ENCODE results near the gene ZFAND2B. TPM values are rescaled to one million over a fixed set of nuclear protein-coding genes. Genes with fewer than 3 reads are reported as not detected.

ZFAND2B gene
- total and polyA plus RNA-seq, 2 donors from 2014 or later: 44.8 to 72.6 TPM

GRCh38 chr2:219218732-219219701 lies 12.4 kb downstream of the ZFAND2B start, which contains the start of gene ABCB6:
ABCB6 (minus strand) TSS chr2:219218958; CDS start chr2:219218673, 285 bp downstream.
- Histone ChIP-seq H3K36me3 (ENCODE audit: control insufficient read depth in 2 of 3, insufficient read depth in 3 of 3, low read length in 3 of 3) (peaks cover 6 to 52% (median 27%) of the 10 kb centered on the region in 3 donors), H3K4me1 (ENCODE audit: control insufficient read depth in 2 of 3, insufficient read depth in 2 of 3, low read depth in 1 of 3, low read length in 3 of 3) (peaks cover 0 to 16% (median 6%) of the 10 kb centered on the region in 3 donors), H3K4me3 (ENCODE audit: low read length in 3 of 3) (peak within 1 kb of the TSS; percentile 50 to 64 (median 55)), H3K9me3 (ENCODE audit: control insufficient read depth in 2 of 3, insufficient read depth in 1 of 3, low read length in 3 of 3) (no peaks in the 10 kb centered on the region), H3K27me3 (ENCODE audit: control insufficient read depth, insufficient read depth, low read length) (no peaks in the 10 kb centered on the region), H3K9ac (ENCODE audit: low read length in 3 of 3) (peak within 1 kb of the TSS; percentile 22 to 71 (median 43)), H3K27ac (ENCODE audit: low read depth in 2 of 2, low read length in 2 of 2) (peak within 1 kb of the TSS; percentile 85 to 88)
- peak; percentile 96 to 99 (median 97) for DNase-seq
- peak; percentile 66 for FAIRE-seq
- TF ChIP-seq CTCF (IDR thresholded peaks at IDR 0.05; ENCODE audit: borderline replicate concordance, extremely low read depth, insufficient read depth): peak; percentile 2
- intact Hi-C loops (cut with DNase I): no loop called here

DNA sequence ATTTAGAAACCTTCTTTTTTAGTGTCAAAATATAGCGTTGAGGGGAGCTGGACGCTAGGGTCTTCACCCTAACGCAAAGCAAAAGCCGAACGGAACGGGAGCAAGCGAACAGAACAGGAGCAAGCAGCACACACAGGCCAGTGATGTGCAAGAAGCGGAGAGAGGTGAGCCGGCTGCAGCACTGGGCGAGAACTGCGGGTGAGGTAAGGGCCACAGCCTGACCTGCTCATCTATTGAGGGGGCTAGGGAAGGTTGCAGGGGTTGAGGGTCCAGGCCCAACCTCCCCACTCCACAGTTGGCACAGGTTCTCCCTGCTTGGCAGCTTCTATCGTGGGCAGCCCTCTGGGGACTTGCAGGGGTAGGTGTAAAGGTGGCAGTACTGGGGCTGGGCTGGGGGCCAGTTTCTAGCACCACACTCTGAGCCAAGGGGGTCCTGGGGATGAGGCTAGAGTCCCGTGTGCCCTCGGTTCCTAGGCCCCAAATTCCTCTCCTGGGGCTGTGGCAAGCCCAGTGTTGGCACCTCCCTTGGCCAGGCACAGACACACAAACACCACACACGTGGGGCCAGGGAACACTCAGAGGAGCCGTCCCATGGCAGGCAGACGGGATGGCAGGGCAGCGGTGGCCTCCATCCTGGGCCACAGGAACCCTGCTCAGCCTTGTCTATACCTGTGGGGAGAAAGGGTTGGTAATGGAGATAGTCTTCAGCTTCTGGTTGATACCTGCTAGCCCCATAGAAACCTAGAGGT lies 13.4 kb downstream of the ZFAND2B start:
- FAIRE-seq (no peak), DNase-seq (peak in 1 of 5 donors; percentile 72)
- H3K4me1 ChIP-seq (ENCODE audit: control insufficient read depth in 2 of 3, insufficient read depth in 2 of 3, low read depth in 1 of 3, low read length in 3 of 3): peaks cover 0 to 16% (median 6%) of the 10 kb centered on the region in 3 donors
- H3K4me3 ChIP-seq (ENCODE audit: low read length in 3 of 3): no peak overlapping the region
- H3K9me3 ChIP-seq (ENCODE audit: control insufficient read depth in 2 of 3, insufficient read depth in 1 of 3, low read length in 3 of 3): no peaks in the 10 kb centered on the region
- H3K36me3 ChIP-seq (ENCODE audit: control insufficient read depth in 2 of 3, insufficient read depth in 3 of 3, low read length in 3 of 3): peaks cover 6 to 55% (median 33%) of the 10 kb centered on the region in 3 donors
- TF ChIP-seq CTCF (IDR thresholded peaks at IDR 0.05; ENCODE audit: borderline replicate concordance, extremely low read depth, insufficient read depth): no peak
- H3K9ac ChIP-seq (ENCODE audit: low read length in 3 of 3): peak overlapping the region in 1 of 3 donors; percentile 71
- no peaks in the 10 kb centered on the region for H3K27me3 ChIP-seq (ENCODE audit: control insufficient read depth, insufficient read depth, low read length)
- intact Hi-C loops (cut with DNase I): no loop called here
- no peak overlapping the region for H3K27ac ChIP-seq (ENCODE audit: low read depth in 2 of 2, low read length in 2 of 2)

DNA sequence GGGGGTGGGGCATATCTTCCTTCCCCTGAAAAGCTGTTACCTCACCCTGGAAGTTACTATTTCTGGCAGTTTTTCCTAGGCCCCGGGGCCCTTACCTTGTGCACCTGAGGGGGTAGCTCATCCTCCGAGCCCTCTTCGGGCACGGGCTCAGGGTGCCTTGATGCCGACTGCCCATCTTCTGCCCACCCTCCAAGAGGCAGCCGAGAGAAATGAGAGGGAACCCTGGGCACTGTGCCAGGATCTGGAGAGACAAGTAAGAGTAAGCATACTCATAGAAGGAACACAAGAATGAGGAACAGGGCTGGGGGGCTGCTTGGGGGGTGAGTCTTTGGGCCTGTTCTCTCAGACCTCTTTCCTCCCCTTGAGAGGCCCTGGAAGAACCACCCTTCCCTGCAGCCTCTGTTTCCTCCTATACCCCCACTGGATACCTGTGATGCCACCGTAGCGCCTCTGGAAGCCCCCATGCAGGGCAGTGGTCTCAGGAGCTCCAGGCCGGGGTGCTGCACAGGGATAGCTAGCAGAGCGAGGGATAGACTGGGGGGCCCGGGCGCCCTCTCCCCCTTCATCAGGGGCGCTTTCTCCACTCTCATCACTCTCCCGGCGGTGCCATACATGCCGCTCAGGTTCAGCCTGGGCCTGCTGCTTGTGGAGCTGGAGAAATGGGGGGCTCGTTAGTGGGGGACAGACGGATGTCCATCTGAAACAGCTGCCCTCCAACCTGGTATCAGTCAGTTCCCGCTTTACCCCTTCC lies 14.2 kb downstream of the ZFAND2B start:
- H3K4me1 ChIP-seq (ENCODE audit: control insufficient read depth in 2 of 3, insufficient read depth in 2 of 3, low read depth in 1 of 3, low read length in 3 of 3): peaks cover 0 to 16% (median 6%) of the 10 kb centered on the region in 3 donors
- intact Hi-C loops (cut with DNase I): no loop called here
- TF ChIP-seq CTCF (IDR thresholded peaks at IDR 0.05; ENCODE audit: borderline replicate concordance, extremely low read depth, insufficient read depth): no peak
- peaks cover 9 to 64% (median 38%) of the 10 kb centered on the region in 3 donors for H3K36me3 ChIP-seq (ENCODE audit: control insufficient read depth in 2 of 3, insufficient read depth in 3 of 3, low read length in 3 of 3)
- H3K4me3 ChIP-seq (ENCODE audit: low read length in 3 of 3): no peak overlapping the region
- no peaks in the 10 kb centered on the region for H3K9me3 ChIP-seq (ENCODE audit: control insufficient read depth in 2 of 3, insufficient read depth in 1 of 3, low read length in 3 of 3)
- DNase-seq: peak in 1 of 5 donors; percentile 68
- no peak for FAIRE-seq
- no peak overlapping the region for H3K27ac ChIP-seq (ENCODE audit: low read depth in 2 of 2, low read length in 2 of 2)
- no peak overlapping the region for H3K9ac ChIP-seq (ENCODE audit: low read length in 3 of 3)
- H3K27me3 ChIP-seq (ENCODE audit: control insufficient read depth, insufficient read depth, low read length): no peaks in the 10 kb centered on the region
